Immature natural killer cell (primary cell): ENCODE data around the gene PIEZO1. TPM values are rescaled to one million over a fixed set of nuclear protein-coding genes. Genes with fewer than 3 reads are reported as not detected.
"Not testable (repeated sequence)": the region's sequence is repeated elsewhere in the genome, so short reads cannot be mapped to it uniquely, and the experiment has no call there.

ENCODE experiments used
- DNase-seq, 3 donors: peaks; one replicate each; pipeline ENCODE4 v3.0.0; 2022; ENCODE audit warnings: mixed read lengths in 1 of 3
- H3K27ac Mint-ChIP-seq, 6 donors: one replicate each; pipeline ENCODE4 v1.8.0; 2020; ENCODE audit warnings: mixed read lengths in 6 of 6, mild to moderate bottlenecking in 5 of 6, inconsistent platforms in 4 of 6, moderate library complexity in 3 of 6
- H3K27me3 Mint-ChIP-seq, 3 donors: one replicate each; pipeline ENCODE4 v1.8.0; 2020 to 2021; ENCODE audit warnings: low read depth in 3 of 3, mild to moderate bottlenecking in 3 of 3, mixed read lengths in 3 of 3, moderate library complexity in 3 of 3, inconsistent platforms in 1 of 3
- H3K36me3 Mint-ChIP-seq, 3 donors: one replicate each; pipeline ENCODE4 v1.8.0; 2020; ENCODE audit warnings: mixed read lengths in 3 of 3, inconsistent platforms in 2 of 3, mild to moderate bottlenecking in 2 of 3
- H3K4me1 Mint-ChIP-seq, 2 donors: one replicate each; pipeline ENCODE4 v1.8.0; 2020; ENCODE audit warnings: inconsistent platforms in 2 of 2, mild to moderate bottlenecking in 2 of 2, mixed read lengths in 2 of 2, moderate library complexity in 1 of 2
- H3K4me3 Mint-ChIP-seq, 5 donors: one replicate each; pipeline ENCODE4 v1.8.0; 2020; ENCODE audit warnings: mild to moderate bottlenecking in 5 of 5, mixed read lengths in 5 of 5, inconsistent platforms in 3 of 5, moderate library complexity in 3 of 5
- H3K9me3 Mint-ChIP-seq, 6 donors: one replicate each; pipeline ENCODE4 v1.8.0; 2020; ENCODE audit warnings: mild to moderate bottlenecking in 6 of 6, mixed read lengths in 6 of 6, inconsistent platforms in 4 of 6, moderate library complexity in 3 of 6
- polyA plus RNA-seq, 3 donors: library from polyadenylated mRNA; unstranded; fragments of 300-500 nt; fragmentation: Illumina TruSeq; gene quantifications; one replicate each; pipeline ENCODE4 v1.2.3, GENCODE V29; 2021

Gene PIEZO1
- polyA plus RNA-seq, 3 donors from 2014 or later, result 5.2 to 41.2 (median 13.1) TPM

DNA sequence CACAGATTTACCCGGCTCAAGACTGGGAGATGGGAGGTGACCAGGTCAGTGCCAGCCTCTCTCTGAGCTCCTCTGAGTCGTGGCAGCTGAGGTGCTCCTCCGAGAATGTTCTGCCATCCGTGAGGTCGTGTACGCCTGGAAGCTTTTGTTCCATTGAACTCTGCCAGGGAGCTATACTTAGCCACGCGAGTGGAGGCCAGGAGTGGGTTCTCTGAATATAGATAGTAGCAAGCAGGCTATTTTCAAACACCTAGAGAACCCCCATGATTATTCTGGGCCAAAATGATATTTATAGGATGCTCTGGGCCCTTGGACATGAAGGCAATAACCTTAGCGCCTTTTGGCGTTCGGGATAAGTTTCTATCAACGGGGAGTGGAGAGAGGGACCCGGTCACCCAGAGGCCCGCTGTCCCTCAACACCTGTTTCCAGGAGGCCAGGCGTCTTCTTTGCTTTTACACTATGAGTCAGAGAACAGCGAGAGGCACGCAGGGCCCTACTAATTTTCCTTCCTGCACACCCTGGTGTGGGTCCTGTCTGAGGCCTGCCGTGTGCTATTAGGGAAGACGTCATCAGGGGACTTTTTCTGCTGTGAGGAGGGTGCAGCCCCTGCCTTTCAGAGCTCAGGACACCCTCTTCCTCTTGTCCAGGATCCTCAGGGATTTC, 111.2 kb downstream of the PIEZO1 start:
- no peak for DNase-seq
- no peak overlapping the region for H3K27ac Mint-ChIP-seq
- peaks cover 0 to 4% (median 0%) of the 10 kb centered on the region in 3 donors for H3K27me3 Mint-ChIP-seq
- no peak overlapping the region for H3K4me3 Mint-ChIP-seq
- no peaks in the 10 kb centered on the region for H3K4me1 Mint-ChIP-seq
- peaks cover 0 to 3% (median 0%) of the 10 kb centered on the region in 3 donors for H3K36me3 Mint-ChIP-seq
- H3K9me3 Mint-ChIP-seq, result no peaks in the 10 kb centered on the region

DNA sequence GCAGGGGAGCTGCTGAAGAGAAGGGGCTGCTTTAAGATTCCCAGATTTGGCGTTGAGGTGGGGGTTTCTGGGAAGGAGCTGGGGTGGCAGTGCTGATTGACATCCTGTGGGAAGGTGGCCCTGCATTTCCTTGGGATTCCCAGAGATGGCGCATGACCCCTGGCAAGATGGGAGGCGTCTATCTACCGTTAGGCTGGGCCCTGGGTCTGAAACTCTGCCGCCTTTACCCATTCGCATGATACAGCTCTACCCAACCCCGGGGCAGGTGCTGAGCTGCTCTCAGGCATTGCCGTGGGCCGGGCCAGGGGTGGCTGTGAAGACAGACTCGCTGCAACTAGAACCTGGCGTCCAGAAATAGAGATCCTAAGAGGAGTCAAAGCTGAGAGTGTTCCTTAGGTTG, 112.2 kb downstream of the PIEZO1 start:
- no peak for DNase-seq
- H3K27me3 Mint-ChIP-seq, result peaks cover 0 to 4% (median 0%) of the 10 kb centered on the region in 3 donors
- H3K4me1 Mint-ChIP-seq, result peaks cover 0 to 2% of the 10 kb centered on the region in 2 donors
- no peak overlapping the region for H3K4me3 Mint-ChIP-seq
- no peaks in the 10 kb centered on the region for H3K9me3 Mint-ChIP-seq
- peaks cover 0 to 3% (median 0%) of the 10 kb centered on the region in 3 donors for H3K36me3 Mint-ChIP-seq
- H3K27ac Mint-ChIP-seq, result no peak overlapping the region

DNA sequence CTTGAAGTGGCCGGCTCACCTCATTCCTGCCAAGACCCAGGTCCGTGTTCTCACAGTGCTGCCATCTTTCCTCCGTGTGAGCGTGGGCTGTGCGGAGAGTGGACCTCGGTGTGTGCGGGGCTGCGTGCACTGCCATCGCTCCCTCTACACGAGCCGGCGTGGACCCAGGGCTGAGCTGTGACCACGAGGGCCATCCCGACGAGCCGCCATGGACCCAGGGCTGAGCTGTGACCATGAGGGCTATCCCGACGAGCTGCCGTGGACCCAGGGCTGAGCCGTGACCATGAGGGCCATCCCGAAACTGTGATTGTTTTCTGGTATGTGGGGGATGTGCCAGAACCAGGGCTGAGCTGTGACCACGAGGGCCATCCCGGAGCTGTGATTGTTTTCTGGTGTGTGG, 113.2 kb downstream of the PIEZO1 start:
- Mint-ChIP-seq H3K9me3 (no peaks in the 10 kb centered on the region), H3K27ac (no peak overlapping the region), H3K27me3 (peaks cover 0 to 4% (median 0%) of the 10 kb centered on the region in 3 donors), H3K36me3 (peaks cover 0 to 6% (median 0%) of the 10 kb centered on the region in 3 donors), H3K4me3 (no peak overlapping the region), H3K4me1 (peaks cover 0 to 3% of the 10 kb centered on the region in 2 donors)
- DNase-seq, result no peak

- Mint-ChIP-seq H3K4me1 (peaks cover 0 to 5% of the 10 kb centered on the region in 2 donors), H3K4me3 (no peak overlapping the region), H3K9me3 (no peaks in the 10 kb centered on the region), H3K36me3 (peaks cover 0 to 6% (median 0%) of the 10 kb centered on the region in 3 donors), H3K27me3 (peaks cover 0 to 4% (median 0%) of the 10 kb centered on the region in 3 donors), H3K27ac (no peak overlapping the region)
- no peak for DNase-seq
Observed at GRCh38 chr16:88669980-88670379, 115.0 kb downstream of the PIEZO1 start.

GRCh38 chr16:88669493-88669892, 115.5 kb downstream of the PIEZO1 start:
- DNase-seq, H3K27ac Mint-ChIP-seq, H3K36me3 Mint-ChIP-seq, H3K4me3 Mint-ChIP-seq, H3K4me1 Mint-ChIP-seq, H3K27me3 Mint-ChIP-seq, H3K9me3 Mint-ChIP-seq: not testable (repeated sequence)

GRCh38 chr16:88667461-88667860, 117.6 kb downstream of the PIEZO1 start:
- H3K27me3 Mint-ChIP-seq, result peaks cover 3 to 9% (median 5%) of the 10 kb centered on the region in 3 donors
- H3K4me1 Mint-ChIP-seq, result peaks cover 0 to 15% of the 10 kb centered on the region in 2 donors
- H3K36me3 Mint-ChIP-seq, result peaks cover 0 to 3% (median 0%) of the 10 kb centered on the region in 3 donors
- H3K9me3 Mint-ChIP-seq, result no peaks in the 10 kb centered on the region
- peak overlapping the region in 3 of 6 donors; percentile 17 to 84 (median 81) for H3K27ac Mint-ChIP-seq
- no peak overlapping the region for H3K4me3 Mint-ChIP-seq
- no peak for DNase-seq

DNA sequence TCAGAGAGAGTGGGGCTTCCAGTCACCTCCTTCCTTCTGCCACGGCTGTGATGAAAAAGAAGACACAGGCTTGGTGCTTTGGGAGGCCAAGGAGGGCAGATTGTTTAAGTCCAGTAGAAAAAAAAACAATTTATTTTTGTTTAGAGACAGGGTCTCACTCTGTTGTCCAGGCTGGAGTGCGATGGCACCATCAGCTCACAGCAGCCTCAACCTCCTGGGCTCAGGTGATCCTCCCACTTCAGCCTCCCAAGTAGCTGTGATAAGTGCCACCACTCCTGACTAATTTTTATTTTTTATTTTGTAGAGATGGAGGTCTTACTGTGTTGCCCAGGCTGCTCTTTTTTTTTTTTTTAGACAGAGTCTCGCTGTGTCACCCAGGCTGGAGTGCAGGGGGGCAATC, 119.5 kb downstream of the PIEZO1 start:
- Mint-ChIP-seq H3K9me3 (no peaks in the 10 kb centered on the region), H3K4me3 (peak overlapping the region in 1 of 5 donors; percentile 12), H3K27ac (no peak overlapping the region), H3K36me3 (peaks cover 0 to 3% (median 0%) of the 10 kb centered on the region in 3 donors), H3K27me3 (peaks cover 3 to 13% (median 8%) of the 10 kb centered on the region in 3 donors), H3K4me1 (peaks cover 15 to 27% of the 10 kb centered on the region in 2 donors)
- no peak for DNase-seq

Other genes starting within 250 kb of the PIEZO1 start
- 10 to 100 TPM in 1 of 3 donors, 1 to 10 TPM in 2; 1.0 to 29.0 (median 8.7) TPM for gene ZC3H18, start 214.8 kb downstream of the PIEZO1 start, polyA plus RNA-seq
- gene IL17C, start 146.6 kb downstream of the PIEZO1 start, polyA plus RNA-seq, result under 1 TPM in 2 of 3 donors, not detected in 1; 0.64 to 0.80 TPM
- gene CYBA, start 134.2 kb downstream of the PIEZO1 start, polyA plus RNA-seq, result 1,000 to 10,000 TPM; 2,079 to 2,787 (median 2,690) TPM
- 10 to 100 TPM; 79.4 to 96.6 (median 87.6) TPM for gene MVD, start 122.1 kb downstream of the PIEZO1 start, polyA plus RNA-seq
- gene SNAI3, start 98.7 kb downstream of the PIEZO1 start, polyA plus RNA-seq, result 10 to 100 TPM in 2 of 3 donors, 1 to 10 TPM in 1; 9.0 to 12.4 (median 11.7) TPM
- 100 to 1,000 TPM; 129 to 157 (median 141) TPM for gene RNF166, start 78.8 kb downstream of the PIEZO1 start, polyA plus RNA-seq
- gene CTU2, start 78.7 kb downstream of the PIEZO1 start, polyA plus RNA-seq, result 10 to 100 TPM; 21.4 to 23.0 (median 22.0) TPM
- gene CDT1, start 18.6 kb upstream of the PIEZO1 start, polyA plus RNA-seq, result 1 to 10 TPM in 2 of 3 donors, not detected in 1; 1.3 to 3.1 TPM
- 100 to 1,000 TPM; 432 to 476 (median 450) TPM for gene APRT, start 26.7 kb upstream of the PIEZO1 start, polyA plus RNA-seq
- 10 to 100 TPM; 10.4 to 15.4 (median 10.9) TPM for gene GALNS, start 71.7 kb upstream of the PIEZO1 start, polyA plus RNA-seq
- 100 to 1,000 TPM; 101 to 138 (median 113) TPM for gene TRAPPC2L, start 71.9 kb upstream of the PIEZO1 start, polyA plus RNA-seq
- gene PABPN1L, start 81.4 kb upstream of the PIEZO1 start, polyA plus RNA-seq, result not detected
- under 1 TPM in 2 of 3 donors, not detected in 1; 0.49 to 0.76 TPM for gene CBFA2T3, start 192.0 kb upstream of the PIEZO1 start, polyA plus RNA-seq